ENCODE data around the gene GJD3.

Gene GJD3, protein sequence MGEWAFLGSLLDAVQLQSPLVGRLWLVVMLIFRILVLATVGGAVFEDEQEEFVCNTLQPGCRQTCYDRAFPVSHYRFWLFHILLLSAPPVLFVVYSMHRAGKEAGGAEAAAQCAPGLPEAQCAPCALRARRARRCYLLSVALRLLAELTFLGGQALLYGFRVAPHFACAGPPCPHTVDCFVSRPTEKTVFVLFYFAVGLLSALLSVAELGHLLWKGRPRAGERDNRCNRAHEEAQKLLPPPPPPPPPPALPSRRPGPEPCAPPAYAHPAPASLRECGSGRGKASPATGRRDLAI

DNA sequence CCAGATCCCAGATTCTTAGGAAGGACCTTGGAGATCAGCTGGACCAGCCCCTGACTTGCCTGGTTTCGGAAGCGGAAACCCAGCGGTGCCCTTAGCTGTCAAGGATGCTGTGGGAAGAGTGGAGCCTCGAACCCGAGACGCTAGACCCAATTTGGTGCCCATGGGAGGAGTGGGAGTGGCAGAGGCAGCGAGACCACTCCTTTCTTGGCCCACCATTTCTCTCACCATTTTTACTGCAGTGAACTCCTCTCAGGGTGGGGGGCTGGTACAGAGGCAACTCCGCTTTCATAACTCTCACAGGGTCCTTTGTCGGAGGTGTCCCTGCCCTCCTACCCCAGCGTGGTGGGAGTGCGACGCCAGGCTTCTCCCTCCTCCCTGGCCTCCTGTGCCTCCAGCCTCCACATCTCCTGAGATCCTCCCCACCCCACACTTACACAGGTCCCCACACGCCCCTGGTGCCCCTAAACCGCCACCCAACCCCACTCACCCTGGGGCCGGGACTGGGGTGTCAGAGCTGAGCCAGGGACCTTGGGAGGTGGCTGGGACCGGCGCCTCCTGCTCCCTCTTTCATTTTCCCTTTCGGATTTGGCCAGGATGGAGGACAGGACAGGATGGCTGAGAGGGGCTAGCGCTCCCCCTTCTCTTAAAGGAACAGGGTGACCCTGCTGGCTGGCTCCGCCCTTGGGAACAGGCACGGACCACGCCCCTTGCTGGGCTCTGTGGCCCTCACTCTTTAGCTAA lies at the start of gene GJD3:
Gene GJD3, minus strand, starts transcription at position 617 of the 741 bp plus-strand sequence. CDS start 922 bp downstream, outside the sequence.
- TF ChIP-seq GATA2 (IDR thresholded peaks at IDR 0.05; ENCODE audit: low read depth, low read length) = no peak
- no peak for TF ChIP-seq GATA3 (IDR thresholded peaks at IDR 0.05; ENCODE audit: low read depth, low read length)

DNA sequence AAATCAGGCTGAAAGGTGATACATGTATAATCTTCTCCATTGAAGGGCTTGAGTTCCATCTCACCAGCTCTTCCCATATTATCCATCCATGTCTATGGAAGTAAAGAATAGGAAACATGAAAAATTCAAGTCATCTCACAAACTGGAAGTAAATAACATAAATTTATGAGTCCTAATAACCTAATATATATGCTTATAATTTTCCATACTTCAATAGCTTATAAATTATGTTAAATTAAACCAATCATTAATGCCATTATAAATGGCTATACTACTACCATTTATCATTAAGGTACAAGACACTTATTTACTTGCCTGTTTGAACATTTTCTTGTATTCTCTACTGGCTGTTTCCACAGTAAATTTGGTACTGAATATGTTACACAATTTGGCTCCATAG lies 48.3 kb upstream of the GJD3 start:
- TF ChIP-seq GATA3 (IDR thresholded peaks at IDR 0.05; ENCODE audit: low read depth, low read length) (no peak), GATA2 (IDR thresholded peaks at IDR 0.05; ENCODE audit: low read depth, low read length) (no peak)

DNA sequence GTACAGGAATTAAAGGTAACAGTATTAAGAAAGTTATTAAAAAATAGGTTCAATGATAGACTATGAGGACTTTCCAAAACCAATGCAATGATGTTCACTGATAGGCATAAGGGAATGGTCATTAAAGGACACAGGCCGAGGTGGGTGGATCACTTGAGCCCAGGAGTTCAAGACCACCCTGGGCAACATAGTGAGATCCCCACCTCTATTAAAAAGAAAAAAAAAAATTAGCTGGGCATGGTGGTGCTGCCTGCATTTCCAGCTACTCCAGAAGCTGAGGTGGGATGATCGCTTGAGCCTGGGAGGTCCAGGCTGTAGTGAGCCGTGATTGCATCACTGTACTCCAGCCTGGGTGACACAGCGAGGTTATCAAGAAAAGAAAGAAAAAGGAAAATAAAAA lies 47.3 kb upstream of the GJD3 start:
- TF ChIP-seq GATA3 (IDR thresholded peaks at IDR 0.05; ENCODE audit: low read depth, low read length) (no peak), GATA2 (IDR thresholded peaks at IDR 0.05; ENCODE audit: low read depth, low read length) (no peak)

DNA sequence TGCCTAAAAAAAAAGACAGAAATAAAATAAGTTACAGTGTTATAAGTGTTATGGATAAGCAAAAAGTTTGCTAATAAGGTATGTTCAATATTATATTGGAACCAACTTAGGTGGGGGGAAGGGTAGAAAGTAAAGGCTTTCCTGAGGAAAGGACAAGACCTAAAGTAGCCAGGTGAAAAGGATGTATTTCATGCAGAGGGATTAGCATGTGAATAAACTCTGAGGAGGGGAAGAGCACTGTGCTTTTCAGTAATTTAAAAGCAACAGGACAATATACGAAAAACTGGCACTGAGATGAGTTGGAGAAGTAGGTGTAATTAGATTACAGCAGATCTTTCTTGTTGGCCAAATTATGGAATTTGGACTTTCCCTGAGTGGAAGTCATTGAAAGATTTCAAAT lies 45.5 kb upstream of the GJD3 start:
- TF ChIP-seq GATA3 (IDR thresholded peaks at IDR 0.05; ENCODE audit: low read depth, low read length) (no peak), GATA2 (IDR thresholded peaks at IDR 0.05; ENCODE audit: low read depth, low read length) (no peak)

DNA sequence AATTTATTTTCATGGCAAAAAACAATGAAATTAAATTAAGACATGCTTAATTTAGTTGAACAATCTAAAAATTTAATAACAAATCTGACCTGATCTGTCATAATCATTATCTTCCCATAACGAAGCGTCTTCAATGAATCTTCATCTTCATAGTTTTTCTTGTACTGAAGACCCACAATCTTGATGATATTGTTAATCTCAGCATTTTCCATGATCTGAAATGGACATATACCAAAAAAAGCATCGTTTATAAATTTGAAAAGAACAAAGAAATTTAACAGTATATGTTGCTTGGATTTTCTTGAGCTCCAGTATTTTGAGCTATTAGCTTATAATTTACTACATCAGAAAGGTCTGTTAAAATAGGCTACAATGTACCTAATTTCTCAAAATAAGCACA lies 42.9 kb upstream of the GJD3 start:
- TF ChIP-seq GATA2 (IDR thresholded peaks at IDR 0.05; ENCODE audit: low read depth, low read length) (no peak), GATA3 (IDR thresholded peaks at IDR 0.05; ENCODE audit: low read depth, low read length) (no peak)

DNA sequence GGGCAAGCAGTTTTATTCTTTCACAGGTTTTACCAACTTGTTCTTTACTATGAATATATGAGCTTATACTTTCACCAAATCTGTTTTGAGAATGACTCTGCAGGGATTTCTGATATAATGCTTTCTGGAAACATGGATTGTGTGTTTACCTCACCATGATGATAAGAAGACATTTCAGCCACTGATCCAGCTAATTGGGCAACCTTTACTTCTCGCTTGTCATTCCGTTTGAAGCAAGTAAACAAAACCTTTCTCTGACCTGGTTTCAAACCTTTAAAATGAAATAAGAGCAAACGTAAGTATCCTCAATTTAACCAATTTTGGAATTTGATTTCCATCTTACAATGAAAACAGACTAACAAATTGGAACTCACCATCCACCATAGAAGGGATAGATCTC lies 39.5 kb upstream of the GJD3 start:
- TF ChIP-seq GATA3 (IDR thresholded peaks at IDR 0.05; ENCODE audit: low read depth, low read length) = no peak
- no peak for TF ChIP-seq GATA2 (IDR thresholded peaks at IDR 0.05; ENCODE audit: low read depth, low read length)

DNA sequence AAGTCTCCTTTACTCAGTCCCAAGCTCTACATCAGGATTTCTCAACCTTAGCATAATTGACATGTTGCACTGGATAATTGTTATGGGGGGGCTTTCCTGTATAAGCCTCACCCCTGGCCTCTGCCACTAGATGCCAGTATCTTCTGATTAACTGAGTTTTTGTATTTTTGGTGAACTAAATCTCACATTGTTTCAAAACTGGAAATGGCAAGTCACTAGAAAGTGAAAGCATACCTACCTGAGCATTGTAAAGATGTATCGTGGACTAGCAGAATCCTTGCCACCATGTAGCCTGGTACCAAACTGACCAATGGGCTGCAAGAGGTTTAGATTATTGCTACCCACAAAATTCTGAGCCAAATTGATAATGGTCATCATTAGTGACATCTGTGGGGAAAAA lies 38.1 kb upstream of the GJD3 start:
- TF ChIP-seq GATA3 (IDR thresholded peaks at IDR 0.05; ENCODE audit: low read depth, low read length) = no peak
- TF ChIP-seq GATA2 (IDR thresholded peaks at IDR 0.05; ENCODE audit: low read depth, low read length) = no peak

DNA sequence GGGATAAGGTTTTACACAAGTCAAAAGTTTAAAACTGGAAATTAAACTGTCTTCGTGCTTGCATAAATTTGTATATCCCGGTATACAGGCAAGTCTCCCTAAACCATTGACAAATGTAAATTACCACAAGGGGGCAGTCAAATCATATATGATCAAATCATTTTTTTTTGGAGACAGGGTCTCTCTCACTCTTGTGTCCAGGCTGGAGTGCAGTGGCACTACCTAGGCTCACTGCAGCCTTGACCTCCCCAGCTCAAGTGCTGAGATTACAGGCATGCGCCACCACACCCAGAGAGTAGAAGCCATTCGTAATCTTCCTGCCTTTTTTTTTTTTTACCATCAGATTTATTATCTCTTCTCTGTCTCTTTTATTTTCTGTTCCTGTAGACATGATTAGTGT lies 34.6 kb upstream of the GJD3 start:
- no peak for TF ChIP-seq GATA3 (IDR thresholded peaks at IDR 0.05; ENCODE audit: low read depth, low read length)

DNA sequence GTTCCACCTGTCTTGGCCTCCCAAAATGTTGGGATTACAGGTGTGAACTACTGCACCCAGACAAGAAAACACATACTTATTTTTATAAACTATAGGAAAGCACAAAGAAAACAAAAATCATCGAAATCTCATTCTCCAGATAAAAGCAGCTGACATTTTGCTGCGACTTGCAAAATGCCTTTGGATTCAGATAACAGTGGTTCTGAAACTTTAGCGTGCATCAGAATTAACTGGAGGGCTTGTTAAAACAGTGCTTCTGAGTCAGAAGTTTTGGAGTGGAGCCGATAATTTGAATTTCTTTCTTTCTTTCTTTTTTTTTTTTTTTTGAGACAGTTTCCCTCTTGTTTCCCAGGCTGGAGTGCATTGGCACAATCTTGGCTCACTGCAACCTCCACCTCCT lies 17.7 kb upstream of the GJD3 start:
- no peak for TF ChIP-seq GATA2 (IDR thresholded peaks at IDR 0.05; ENCODE audit: low read depth, low read length)
- TF ChIP-seq GATA3 (IDR thresholded peaks at IDR 0.05; ENCODE audit: low read depth, low read length) = no peak

DNA sequence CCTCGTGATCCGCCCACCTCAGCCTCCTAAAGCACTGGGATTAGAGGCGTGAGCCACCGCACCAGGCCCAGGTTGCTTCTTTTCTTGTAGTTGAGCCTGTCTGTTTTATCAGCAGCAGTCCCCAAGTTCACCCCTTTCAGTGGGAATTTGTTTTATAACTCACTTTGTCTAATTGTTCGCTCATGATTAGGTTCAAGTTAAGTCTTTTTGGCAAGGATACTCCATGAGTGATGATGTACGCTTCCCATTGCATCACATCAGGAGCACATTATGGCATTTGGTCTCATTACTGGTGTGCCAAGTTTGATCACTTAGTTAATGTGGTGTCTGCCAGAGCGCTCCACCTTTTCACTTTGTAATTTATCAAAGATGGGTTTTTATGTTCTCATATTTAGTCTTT lies 14.4 kb upstream of the GJD3 start:
- no peak for TF ChIP-seq GATA3 (IDR thresholded peaks at IDR 0.05; ENCODE audit: low read depth, low read length)
- no peak for TF ChIP-seq GATA2 (IDR thresholded peaks at IDR 0.05; ENCODE audit: low read depth, low read length)

DNA sequence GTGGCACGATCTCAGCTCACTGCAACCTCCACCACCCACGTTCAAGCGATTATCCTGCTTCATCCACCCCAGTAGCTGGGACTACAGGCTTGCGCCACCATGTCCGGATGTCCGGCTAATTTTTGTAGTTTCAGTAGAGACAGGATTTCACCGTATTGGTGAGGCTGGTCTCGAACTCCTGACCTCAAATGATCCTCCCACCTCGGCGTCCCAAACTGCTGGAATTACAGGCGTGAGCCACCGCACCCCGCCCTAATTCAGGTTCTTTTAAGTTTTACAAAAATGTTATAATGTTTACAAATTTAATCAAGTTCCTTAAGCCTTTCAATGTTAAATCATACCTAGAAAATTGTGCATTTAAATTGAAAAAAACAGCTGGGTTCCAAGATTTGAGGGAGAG lies 13.3 kb upstream of the GJD3 start:
- TF ChIP-seq GATA3 (IDR thresholded peaks at IDR 0.05; ENCODE audit: low read depth, low read length) (no peak), GATA2 (IDR thresholded peaks at IDR 0.05; ENCODE audit: low read depth, low read length) (no peak)

DNA sequence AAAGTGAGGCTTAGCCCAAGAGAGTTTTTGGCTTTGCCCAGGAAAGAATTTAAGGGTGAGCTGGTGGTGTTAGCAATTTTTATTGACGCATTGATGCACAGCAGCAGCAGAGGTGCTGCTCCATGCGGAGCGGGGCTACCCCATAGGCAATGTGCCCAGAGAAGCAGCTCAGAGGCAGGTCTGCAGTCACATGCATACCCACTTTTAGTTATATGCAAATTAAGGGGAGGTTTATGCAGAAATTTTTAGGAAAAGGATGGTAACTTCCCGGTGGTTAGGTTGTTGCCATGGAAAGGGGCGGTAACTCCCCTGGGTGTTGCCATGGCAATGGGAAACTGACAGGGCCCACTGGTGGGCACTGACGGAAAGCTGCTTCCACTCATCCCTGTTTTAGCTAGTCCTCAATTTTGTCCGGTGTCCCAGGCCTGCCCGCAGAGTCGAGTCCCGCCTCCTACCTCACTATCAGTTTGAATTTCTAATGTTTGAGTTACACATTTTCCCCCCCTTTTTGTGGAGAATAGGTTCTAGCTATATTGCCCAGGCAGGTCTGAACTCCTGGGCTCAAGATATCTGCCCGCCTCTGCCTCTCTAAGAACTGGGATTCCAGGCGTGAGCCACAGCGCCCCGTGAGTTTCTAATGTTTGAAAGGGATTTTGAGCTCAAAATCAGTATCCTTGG lies 10.4 kb upstream of the GJD3 start:
- TF ChIP-seq GATA3 (IDR thresholded peaks at IDR 0.05; ENCODE audit: low read depth, low read length) = no peak
- no peak for TF ChIP-seq GATA2 (IDR thresholded peaks at IDR 0.05; ENCODE audit: low read depth, low read length)

DNA sequence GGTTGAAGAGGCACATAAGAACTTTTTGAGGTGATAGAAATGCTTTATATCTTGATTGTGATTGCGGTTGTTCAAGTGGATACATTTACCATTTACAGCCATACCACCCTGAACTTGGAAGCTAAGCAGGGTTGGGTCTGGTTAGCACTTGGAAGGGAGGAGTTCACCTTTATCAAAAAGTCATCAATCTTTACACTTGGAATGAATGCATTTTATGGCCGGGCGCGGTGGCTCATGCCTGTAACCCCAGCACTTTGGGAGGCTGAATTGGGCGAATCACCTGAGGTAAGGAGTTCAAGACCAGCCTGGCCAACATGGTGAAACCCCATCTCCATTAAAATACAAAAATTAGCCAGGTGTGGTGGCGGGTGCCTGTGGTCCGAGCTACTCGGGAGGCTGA lies 9.5 kb upstream of the GJD3 start:
- TF ChIP-seq GATA2 (IDR thresholded peaks at IDR 0.05; ENCODE audit: low read depth, low read length) (no peak), GATA3 (IDR thresholded peaks at IDR 0.05; ENCODE audit: low read depth, low read length) (no peak)

DNA sequence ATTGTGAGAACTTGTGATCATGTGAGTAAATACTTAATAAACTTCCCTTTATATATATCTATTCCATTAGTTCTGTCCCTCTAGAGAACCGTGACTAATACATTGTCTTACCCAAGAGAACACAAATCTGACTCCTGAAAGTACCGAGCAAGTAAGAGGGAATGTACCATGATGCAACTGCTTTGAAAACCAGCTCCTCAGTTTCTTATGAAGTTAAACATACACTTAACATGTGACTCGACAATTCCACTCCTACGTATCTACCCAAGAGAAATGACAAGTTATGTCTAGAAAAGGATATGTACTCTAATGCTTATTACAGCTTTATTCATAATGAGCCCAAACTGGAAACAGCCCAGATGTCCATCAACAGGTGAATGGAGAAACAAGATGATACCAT lies 8.8 kb upstream of the GJD3 start:
- TF ChIP-seq GATA2 (IDR thresholded peaks at IDR 0.05; ENCODE audit: low read depth, low read length) (no peak), GATA3 (IDR thresholded peaks at IDR 0.05; ENCODE audit: low read depth, low read length) (no peak)

DNA sequence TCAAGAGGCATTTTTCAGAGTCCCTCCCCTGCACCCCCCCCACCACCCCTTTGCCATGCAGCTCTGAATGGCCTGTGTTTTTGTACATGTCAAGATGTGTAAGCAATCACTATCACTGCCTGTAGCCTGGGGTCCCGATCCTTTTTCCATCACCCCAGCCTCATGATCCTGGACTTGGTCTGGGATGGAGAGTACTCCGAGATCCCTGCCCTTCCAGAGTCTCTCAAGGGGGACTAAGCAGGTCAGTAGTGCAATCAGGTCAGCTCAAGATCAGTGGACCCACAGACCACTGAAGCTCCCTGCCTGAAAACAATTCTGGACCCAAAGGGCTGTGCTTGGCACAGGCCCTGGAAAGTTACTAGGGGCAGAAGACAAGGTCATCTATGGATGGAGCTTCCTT lies 7.5 kb upstream of the GJD3 start:
- TF ChIP-seq GATA3 (IDR thresholded peaks at IDR 0.05; ENCODE audit: low read depth, low read length) = no peak
- TF ChIP-seq GATA2 (IDR thresholded peaks at IDR 0.05; ENCODE audit: low read depth, low read length) = no peak
